ENCODE measurements around the gene MTX3.

MTX3 gene

GRCh38 chr5:79982136-79982535, 8.9 kb downstream of the MTX3 start:
- no peak for DNase-seq

GRCh38 chr5:79976759-79977515, 14.1 kb downstream of the MTX3 start:
- DNase-seq = no peak

GRCh38 chr5:79975422-79975821, 15.6 kb downstream of the MTX3 start:
- DNase-seq = no peak

GRCh38 chr5:79974886-79975285, 16.2 kb downstream of the MTX3 start:
- no peak for DNase-seq

- no peak for DNase-seq
These were observed 17.1 kb downstream of the MTX3 start for GRCh38 chr5:79973996-79974395.

GRCh38 chr5:79973511-79973910, 17.6 kb downstream of the MTX3 start:
- no peak for DNase-seq

GRCh38 chr5:79971156-79971555, 19.9 kb downstream of the MTX3 start:
- DNase-seq = no peak

GRCh38 chr5:79966448-79966847, 24.6 kb downstream of the MTX3 start:
- no peak for DNase-seq

- no peak for DNase-seq
These were observed 26.9 kb downstream of the MTX3 start for GRCh38 chr5:79964136-79964535.

GRCh38 chr5:79963261-79964061, 27.6 kb downstream of the MTX3 start:
- no peak for DNase-seq

GRCh38 chr5:79962575-79963222, 28.4 kb downstream of the MTX3 start:
- no peak for DNase-seq

GRCh38 chr5:79961716-79962574, 29.1 kb downstream of the MTX3 start:
- no peak for DNase-seq

- no peak for DNase-seq
These were observed 31.7 kb downstream of the MTX3 start for GRCh38 chr5:79959407-79959806.

- DNase-seq = no peak
These were observed 35.0 kb downstream of the MTX3 start for GRCh38 chr5:79955941-79956670.

GRCh38 chr5:79955356-79955895, 35.6 kb downstream of the MTX3 start:
- DNase-seq = no peak

GRCh38 chr5:79954620-79955019, 36.4 kb downstream of the MTX3 start:
- DNase-seq = no peak

- no peak for DNase-seq
These were observed 43.5 kb downstream of the MTX3 start for GRCh38 chr5:79947567-79947966.

GRCh38 chr5:79938468-79938867, 52.6 kb downstream of the MTX3 start:
- DNase-seq = no peak

GRCh38 chr5:79936646-79937216, 54.3 kb downstream of the MTX3 start:
- no peak for DNase-seq

GRCh38 chr5:79936002-79936645, 54.9 kb downstream of the MTX3 start:
- no peak for DNase-seq

- DNase-seq = no peak
These were observed 56.4 kb downstream of the MTX3 start for GRCh38 chr5:79934681-79935080.

Measured in COR-L47 (cell line).